DND-41 (cell line): ENCODE results near the gene FAM13A.

Source experiments
- EZH2 ChIP-seq: IDR thresholded peaks from 3 replicates; pipeline ENCODE4 v1.6.1; 2012; ENCODE audit warnings: borderline replicate concordance, low read depth, mild to moderate bottlenecking, moderate library complexity, low read length, inconsistent platforms; ENCODE audit not compliant: severe bottlenecking
- TF ChIP-seq, protein P1 (sequence below): IDR thresholded peaks from 2 replicates; pipeline ENCODE4 v1.5.1; 2012; ENCODE audit warnings: borderline replicate concordance, low read length, moderate library complexity, mild to moderate bottlenecking; ENCODE audit not compliant: poor library complexity, severe bottlenecking; ENCODE audit errors: extremely low read depth

DNA sequence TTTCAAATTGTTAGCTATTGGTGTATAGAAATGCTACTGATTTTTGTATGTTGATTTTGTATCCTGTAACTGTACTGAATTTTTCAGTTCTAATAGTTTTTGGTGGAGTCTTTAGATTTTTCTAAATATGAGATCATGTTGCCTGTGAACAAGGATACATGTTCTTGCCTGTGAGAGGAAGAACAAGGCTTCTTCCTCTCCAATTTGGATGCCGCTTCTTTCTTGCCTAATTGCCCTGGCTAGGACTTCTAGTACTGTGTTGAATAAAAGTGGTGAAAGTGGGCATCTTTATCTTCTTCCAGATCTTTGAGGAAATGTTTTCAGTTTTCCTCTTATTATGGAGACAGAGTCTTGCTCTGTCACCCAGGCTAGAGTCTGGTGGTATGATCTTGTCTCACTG, 343.2 kb downstream of the FAM13A start:
- TF ChIP-seq, protein P1, sequence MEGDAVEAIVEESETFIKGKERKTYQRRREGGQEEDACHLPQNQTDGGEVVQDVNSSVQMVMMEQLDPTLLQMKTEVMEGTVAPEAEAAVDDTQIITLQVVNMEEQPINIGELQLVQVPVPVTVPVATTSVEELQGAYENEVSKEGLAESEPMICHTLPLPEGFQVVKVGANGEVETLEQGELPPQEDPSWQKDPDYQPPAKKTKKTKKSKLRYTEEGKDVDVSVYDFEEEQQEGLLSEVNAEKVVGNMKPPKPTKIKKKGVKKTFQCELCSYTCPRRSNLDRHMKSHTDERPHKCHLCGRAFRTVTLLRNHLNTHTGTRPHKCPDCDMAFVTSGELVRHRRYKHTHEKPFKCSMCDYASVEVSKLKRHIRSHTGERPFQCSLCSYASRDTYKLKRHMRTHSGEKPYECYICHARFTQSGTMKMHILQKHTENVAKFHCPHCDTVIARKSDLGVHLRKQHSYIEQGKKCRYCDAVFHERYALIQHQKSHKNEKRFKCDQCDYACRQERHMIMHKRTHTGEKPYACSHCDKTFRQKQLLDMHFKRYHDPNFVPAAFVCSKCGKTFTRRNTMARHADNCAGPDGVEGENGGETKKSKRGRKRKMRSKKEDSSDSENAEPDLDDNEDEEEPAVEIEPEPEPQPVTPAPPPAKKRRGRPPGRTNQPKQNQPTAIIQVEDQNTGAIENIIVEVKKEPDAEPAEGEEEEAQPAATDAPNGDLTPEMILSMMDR, result no peak
- no peak for TF ChIP-seq EZH2
